HepG2 (cell line): Measurements from ENCODE around the gene FAM118B. TPM values are rescaled to one million over a fixed set of nuclear protein-coding genes. Genes with fewer than 3 reads are reported as not detected.
A peak's percentile ranks its signal among the peaks of the same experiment; 100 is the strongest.

ENCODE experiments used
- BRF2 ChIP-seq: sonication (generic); formaldehyde crosslinking; IDR thresholded peaks from 2 replicates; pipeline ENCODE4 v1.8.1; 2022; ENCODE audit warnings: mild to moderate bottlenecking, missing genetic modification reagents
- CBX2 ChIP-seq, 2 experiments: fragments of 200-600 bp in 1 of 2; sonication (generic); formaldehyde crosslinking in 1 of 2; IDR thresholded peaks; 2 replicates each; pipeline versions ENCODE4 v1.7.0 to v1.8.1; 2018 to 2022; ENCODE audit warnings: low read depth in 2 of 2, low read length in 1 of 2, mild to moderate bottlenecking in 1 of 2, missing genetic modification reagents in 1 of 2
- DMTF1 ChIP-seq: sonication (generic); formaldehyde crosslinking; IDR thresholded peaks from 2 replicates; pipeline ENCODE4 v1.4.0; 2020; ENCODE audit warnings: mild to moderate bottlenecking, missing genetic modification reagents
- FOXO1 ChIP-seq: sonication (generic); formaldehyde crosslinking; IDR thresholded peaks from 2 replicates; pipeline ENCODE4 v1.4.0; 2020; ENCODE audit warnings: missing genetic modification reagents
- GABPB1 ChIP-seq: IDR thresholded peaks from 2 replicates; pipeline ENCODE4 v1.6.1; 2016; ENCODE audit warnings: mild to moderate bottlenecking, missing genetic modification reagents, moderate library complexity, missing compliant biosample characterization
- HMGA1 ChIP-seq: sonication (generic); formaldehyde crosslinking; conservative IDR thresholded peaks from 2 replicates; pipeline ENCODE4 v1.4.0; 2020; ENCODE audit warnings: missing genetic modification reagents
- HNRNPH1 ChIP-seq: fragments of 200-400 bp; formaldehyde crosslinking; optimal IDR thresholded peaks from 2 replicates; pipeline ENCODE3; 2017; ENCODE audit warnings: mild to moderate bottlenecking, low read depth, low read length
- NCOR1 ChIP-seq: fragments of 200-600 bp; sonication (generic); IDR thresholded peaks from 2 replicates; pipeline ENCODE4 v1.7.0; 2017; ENCODE audit warnings: antibody characterized with exemption, low read length, borderline replicate concordance
- NRL ChIP-seq: sonication (generic); formaldehyde crosslinking; IDR thresholded peaks from 2 replicates; pipeline ENCODE4 v1.5.0; 2020; ENCODE audit warnings: missing genetic modification reagents, mild to moderate bottlenecking, moderate library complexity, borderline replicate concordance
- SNAPC2 ChIP-seq: sonication (generic); formaldehyde crosslinking; IDR thresholded peaks from 2 replicates; pipeline ENCODE4 v1.8.1; 2022; ENCODE audit warnings: mild to moderate bottlenecking, missing genetic modification reagents
- TEAD3 ChIP-seq: optimal IDR thresholded peaks from 2 replicates; pipeline ENCODE3; 2016; ENCODE audit warnings: borderline replicate concordance
- WIZ ChIP-seq: sonication (generic); formaldehyde crosslinking; IDR thresholded peaks from 2 replicates; pipeline ENCODE4 v1.5.1; 2020; ENCODE audit warnings: mild to moderate bottlenecking, missing genetic modification reagents
- ZBTB46 ChIP-seq: sonication (generic); formaldehyde crosslinking; IDR thresholded peaks from 2 replicates; pipeline ENCODE4 v1.4.0; 2020; ENCODE audit warnings: mild to moderate bottlenecking, missing genetic modification reagents, borderline replicate concordance
- ZC3H4 ChIP-seq: sonication (generic); formaldehyde crosslinking; IDR thresholded peaks from 2 replicates; pipeline ENCODE4 v1.4.0; 2020; ENCODE audit warnings: missing genetic modification reagents, borderline replicate concordance
- ZFAT ChIP-seq: sonication (generic); formaldehyde crosslinking; conservative IDR thresholded peaks from 2 replicates; pipeline ENCODE4 v1.8.1; 2023; ENCODE audit warnings: missing genetic modification reagents, inconsistent platforms
- ZMAT3 ChIP-seq: sonication (generic); formaldehyde crosslinking; conservative IDR thresholded peaks from 2 replicates; pipeline ENCODE4 v1.7.0; 2021; ENCODE audit warnings: missing genetic modification reagents
- ZNF383 ChIP-seq: sonication (generic); formaldehyde crosslinking; IDR thresholded peaks from 2 replicates; pipeline ENCODE4 v1.4.0; 2020; ENCODE audit warnings: missing genetic modification reagents, mild to moderate bottlenecking, borderline replicate concordance
- ZNF615 ChIP-seq: sonication (generic); formaldehyde crosslinking; IDR thresholded peaks from 2 replicates; pipeline ENCODE4 v1.5.0; 2020; ENCODE audit warnings: mild to moderate bottlenecking, missing genetic modification reagents, borderline replicate concordance
- ZNF816 ChIP-seq: sonication (generic); formaldehyde crosslinking; IDR thresholded peaks from 2 replicates; pipeline ENCODE4 v1.8.0; 2022; ENCODE audit warnings: missing genetic modification reagents, mild to moderate bottlenecking, borderline replicate concordance
- ZSCAN21 ChIP-seq: sonication (generic); formaldehyde crosslinking; IDR thresholded peaks from 2 replicates; pipeline ENCODE4 v1.8.0; 2022; ENCODE audit warnings: mild to moderate bottlenecking, missing genetic modification reagents, moderate library complexity, borderline replicate concordance
- polyA plus RNA-seq, 8 experiments: library from polyadenylated mRNA; depleted of rRNA in 3 of 8; stranded (reverse) in 7 of 8; unstranded in 1 of 8; fragments of >200 nt; fragmentation: Illumina TruSeq in 4 of 8; extraction: Trizol in 4 of 8; gene quantifications; 2 replicates each; pipeline versions ENCODE4 v1.2.1 to v1.2.3, GENCODE V29; 2011 to 2016; ENCODE audit warnings: low read depth in 4 of 8, missing spikeins in 1 of 8, mixed read lengths in 1 of 8; ENCODE audit not compliant: insufficient read depth in 1 of 8
- total RNA-seq, 5 experiments: library from RNA; depleted of rRNA; stranded (reverse); fragments of >200 nt; fragmentation: Illumina TruSeq; extraction: Trizol; gene quantifications; 2 replicates each; pipeline ENCODE4 v1.2.3, GENCODE V29; 2016; ENCODE audit warnings: low read depth in 1 of 5
- TF ChIP-seq, protein P1 (sequence below): sonication (generic); formaldehyde crosslinking; IDR thresholded peaks from 2 replicates; pipeline ENCODE4 v1.4.0; 2020; ENCODE audit warnings: missing genetic modification reagents

FAM118B gene
- total and polyA plus RNA-seq, 2 of the 13 experiments (the other 11 are each of a cell fraction or from before 2014, with no cell fraction given): 10.2 to 25.7 TPM

- TF ChIP-seq NRL (CRISPR knock-in tag) (0 out of 2 replicates have a peak, but pooled peaks have one; percentile 29), FOXO1 (CRISPR knock-in tag) (peak; percentile 63), HNRNPH1 (no peak), HMGA1 (CRISPR knock-in tag) (no peak), ZMAT3 (CRISPR knock-in tag) (no peak), ZBTB46 (no peak), NCOR1 (peak; percentile 74; the same call in 1 of the 2 replicates), BRF2 (CRISPR knock-in tag) (no peak), DMTF1 (no peak), ZSCAN21 (CRISPR knock-in tag) (no peak), ZFAT (CRISPR knock-in tag) (no peak), CBX2 (IDR thresholded peaks at IDR 0.05; ENCODE audit: low read depth, low read length) (no peak), CBX2 (CRISPR knock-in tag; IDR thresholded peaks at IDR 0.05; ENCODE audit: low read depth) (no peak), WIZ (CRISPR knock-in tag) (0 out of 2 replicates have a peak, but pooled peaks have one; percentile 58), ZNF816 (CRISPR knock-in tag) (no peak), ZC3H4 (CRISPR knock-in tag) (no peak), SNAPC2 (CRISPR knock-in tag) (0 out of 2 replicates have a peak, but pooled peaks have one; percentile 49), ZNF615 (CRISPR knock-in tag) (no peak), TEAD3 (CRISPR knock-in tag) (no peak), GABPB1 (CRISPR knock-in tag) (peak; percentile 65; the same call in 1 of the 2 replicates), ZNF383 (no peak)
- TF ChIP-seq, protein P1, sequence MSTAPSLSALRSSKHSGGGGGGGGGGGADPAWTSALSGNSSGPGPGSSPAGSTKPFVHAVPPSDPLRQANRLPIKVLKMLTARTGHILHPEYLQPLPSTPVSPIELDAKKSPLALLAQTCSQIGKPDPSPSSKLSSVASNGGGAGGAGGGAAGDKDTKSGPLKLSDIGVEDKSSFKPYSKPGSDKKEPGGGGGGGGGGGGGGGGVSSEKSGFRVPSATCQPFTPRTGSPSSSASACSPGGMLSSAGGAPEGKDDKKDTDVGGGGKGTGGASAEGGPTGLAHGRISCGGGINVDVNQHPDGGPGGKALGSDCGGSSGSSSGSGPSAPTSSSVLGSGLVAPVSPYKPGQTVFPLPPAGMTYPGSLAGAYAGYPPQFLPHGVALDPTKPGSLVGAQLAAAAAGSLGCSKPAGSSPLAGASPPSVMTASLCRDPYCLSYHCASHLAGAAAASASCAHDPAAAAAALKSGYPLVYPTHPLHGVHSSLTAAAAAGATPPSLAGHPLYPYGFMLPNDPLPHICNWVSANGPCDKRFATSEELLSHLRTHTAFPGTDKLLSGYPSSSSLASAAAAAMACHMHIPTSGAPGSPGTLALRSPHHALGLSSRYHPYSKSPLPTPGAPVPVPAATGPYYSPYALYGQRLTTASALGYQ (CRISPR knock-in tag): peak; percentile 47; the same call in 1 of the 2 replicates
Measured at GRCh38 chr11:126186708-126187529, 24.7 kb upstream of the FAM118B start (continued).
